Stimulated activated CD4-positive, alpha-beta T cell treated with anti-CD3 and anti-CD28 coated beads, TNF-alpha, amount 100 ng/mL, for 24 hours (primary cell): Measurements from ENCODE around the gene MADCAM1.

Experiments used
- DNase-seq, 3 experiments: peaks; one replicate each; pipeline ENCODE4 v3.0.0-alpha.2; 2020; ENCODE audit warnings: low read depth in 3 of 3

The MADCAM1 gene

DNA sequence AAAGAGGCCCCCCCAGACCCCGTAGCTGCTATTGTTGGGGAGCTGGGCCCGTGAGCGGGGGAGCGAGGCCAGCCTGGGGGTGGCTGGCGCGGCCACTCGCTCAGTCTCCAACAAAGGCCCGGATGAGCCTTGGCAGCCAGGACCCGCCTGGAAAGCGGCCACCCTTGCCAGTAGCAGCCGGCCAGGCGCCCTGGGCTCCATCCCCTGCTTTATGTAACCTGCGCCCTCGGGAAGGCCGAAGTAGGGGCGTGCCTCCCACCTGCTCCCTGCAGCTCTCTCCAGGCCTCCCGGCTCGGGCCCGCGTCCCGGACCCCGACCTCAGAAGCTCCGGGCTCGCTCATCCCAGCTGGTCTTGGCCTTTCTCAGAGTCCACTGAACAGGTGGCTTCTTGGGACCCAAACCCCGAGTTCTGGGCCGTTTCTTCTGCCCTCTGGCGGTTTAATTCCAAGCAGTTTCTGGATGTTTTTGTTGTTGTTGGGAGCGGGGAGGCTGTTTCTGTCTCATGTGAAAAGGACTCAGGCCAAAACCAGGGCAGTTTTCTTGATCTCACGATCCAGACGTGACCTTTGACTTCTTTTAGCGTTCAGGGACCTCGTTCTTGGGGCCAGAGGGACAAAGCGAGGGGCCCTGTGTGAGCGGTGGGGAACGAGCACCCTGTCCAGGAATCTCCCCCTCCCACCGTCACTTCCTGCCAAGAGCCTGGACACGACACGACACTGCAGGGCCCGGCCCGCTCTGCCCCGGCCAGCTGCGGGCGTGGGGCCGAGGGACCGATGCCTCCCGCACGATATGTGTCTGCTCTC lies 36.5 kb downstream of the MADCAM1 start:
- no peak for DNase-seq

DNA sequence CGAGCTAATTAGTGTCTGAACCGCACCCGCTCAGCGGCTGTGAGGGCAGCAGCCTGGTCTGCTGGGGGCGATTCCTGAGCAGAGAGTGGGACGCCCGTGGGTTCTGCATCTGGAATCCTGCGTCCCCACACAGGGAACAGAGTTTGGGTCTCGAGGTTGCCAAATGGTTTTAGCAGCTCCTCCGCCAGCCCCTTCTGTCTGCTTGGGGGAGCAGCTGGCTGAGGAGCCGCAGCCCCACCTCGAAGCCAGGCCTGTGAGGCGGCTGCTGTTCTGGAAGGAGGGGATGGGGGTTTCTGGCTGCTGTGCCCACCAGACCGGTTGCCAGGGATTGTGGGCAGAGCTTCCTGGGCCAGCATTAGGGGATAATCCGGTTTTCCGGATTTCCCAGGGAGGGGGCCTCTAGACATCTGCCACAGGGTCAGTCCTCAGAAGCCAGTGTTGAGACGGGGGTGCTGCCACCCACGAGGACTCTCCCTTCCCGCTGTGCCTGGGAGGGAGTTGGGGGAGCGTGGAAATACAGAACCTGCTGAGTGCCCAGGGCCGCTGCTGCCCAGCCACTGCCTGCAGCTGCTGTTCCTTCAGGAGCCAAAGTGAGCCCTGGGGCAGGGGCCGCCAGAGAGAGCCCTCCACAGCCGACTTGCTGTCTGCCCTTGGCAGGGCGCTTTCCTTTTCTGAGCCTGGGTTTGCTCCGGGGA lies 37.2 kb downstream of the MADCAM1 start:
- DNase-seq: no peak

DNA sequence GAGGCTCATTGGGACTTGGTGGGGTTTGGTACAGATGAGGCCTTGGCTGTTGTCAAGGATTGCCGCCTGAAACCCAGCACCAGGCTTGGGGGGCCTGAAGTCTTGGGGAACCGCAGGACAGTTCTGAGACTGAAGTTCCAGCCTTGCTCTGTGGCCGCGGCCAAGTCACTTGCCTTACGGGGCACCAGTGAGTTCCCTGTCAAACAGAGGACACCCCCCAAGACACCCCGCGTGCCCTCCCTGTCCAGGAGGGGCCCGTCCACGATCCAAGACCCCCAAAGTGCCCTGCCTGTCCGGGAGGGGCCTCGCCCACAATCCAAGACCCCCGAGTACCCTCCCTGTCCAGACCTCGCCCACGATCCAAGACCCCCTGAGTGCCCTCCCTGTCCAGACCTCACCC lies 37.8 kb downstream of the MADCAM1 start:
- DNase-seq: no peak

DNA sequence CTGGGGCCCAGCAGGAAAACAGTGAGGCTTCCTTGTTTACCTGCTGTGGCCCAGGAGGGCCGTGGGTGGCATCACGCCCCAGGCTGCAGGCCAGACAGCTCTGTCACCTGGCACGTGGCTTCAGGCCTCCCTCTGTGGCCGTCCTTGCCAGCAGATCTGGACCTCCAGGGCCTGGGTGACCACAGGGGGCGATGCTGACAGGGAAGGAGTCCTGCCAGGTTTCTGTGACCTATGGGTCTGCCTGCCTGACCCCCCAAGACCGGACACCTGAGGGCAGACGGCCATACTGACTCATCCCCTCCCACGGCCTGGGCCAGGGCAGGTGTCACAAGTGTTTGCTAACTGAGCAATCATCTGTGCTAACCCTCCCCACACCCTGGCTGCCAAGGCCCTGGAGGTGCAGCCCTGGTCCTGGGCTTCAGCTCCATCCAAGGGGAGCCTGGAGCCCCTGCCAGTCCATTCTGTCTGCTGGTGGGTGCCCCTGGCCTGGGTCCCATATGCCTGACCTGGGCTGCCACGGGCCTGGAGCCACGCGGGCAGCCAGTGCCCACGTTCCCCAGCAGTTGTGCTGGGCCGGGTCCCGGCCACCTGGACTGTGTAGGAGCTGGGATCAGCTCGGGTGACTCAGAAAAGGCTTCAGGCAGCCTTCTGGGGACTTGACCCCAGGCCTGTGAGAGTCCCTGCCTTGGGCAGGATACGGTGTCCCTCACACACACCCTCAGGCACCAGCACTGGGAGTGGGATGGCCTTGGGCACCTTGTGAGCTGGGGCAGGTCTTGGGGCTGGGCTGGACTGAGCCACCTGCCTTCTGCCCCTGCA lies 38.9 kb downstream of the MADCAM1 start:
- no peak for DNase-seq

DNA sequence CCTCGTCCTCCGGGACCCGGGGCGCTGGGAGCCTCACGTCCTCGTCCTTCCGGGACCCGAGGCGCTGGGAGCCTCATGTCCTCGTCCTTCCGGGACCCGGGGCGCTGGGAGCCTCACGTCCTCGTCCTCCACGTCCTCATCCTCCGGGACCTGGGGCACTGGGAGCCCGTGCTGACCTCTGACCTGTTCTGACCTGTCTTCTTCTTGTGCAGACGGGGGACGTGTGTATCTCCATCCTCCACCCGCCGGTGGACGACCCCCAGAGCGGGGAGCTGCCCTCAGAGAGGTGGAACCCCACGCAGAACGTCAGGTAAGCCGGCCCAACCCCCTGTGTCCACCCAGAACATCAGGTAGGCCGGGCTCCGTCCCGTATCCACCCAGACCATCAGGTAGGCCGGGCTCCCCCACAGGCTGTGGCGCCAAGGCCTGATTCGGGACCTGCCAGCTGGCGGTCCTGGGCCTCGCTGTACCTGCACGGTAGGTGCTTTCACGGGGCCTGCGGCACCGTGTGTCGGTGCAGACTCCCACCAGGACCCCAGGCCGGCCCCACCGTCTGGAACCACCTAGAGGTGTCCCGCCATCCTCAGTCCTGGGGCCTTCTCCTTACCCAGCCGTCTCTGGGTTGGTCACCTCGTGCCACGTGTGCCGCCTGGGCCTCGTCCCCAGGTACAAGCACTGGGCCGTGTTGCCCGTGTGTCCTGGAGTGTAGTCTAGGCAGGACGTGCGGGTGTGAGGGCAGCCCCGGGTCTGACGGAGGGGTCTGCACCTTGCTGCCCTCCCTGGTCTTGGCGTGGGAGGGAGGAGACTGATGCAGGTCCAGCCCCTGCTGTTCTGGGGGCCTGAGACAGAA lies 40.0 kb downstream of the MADCAM1 start:
- no peak for DNase-seq

DNA sequence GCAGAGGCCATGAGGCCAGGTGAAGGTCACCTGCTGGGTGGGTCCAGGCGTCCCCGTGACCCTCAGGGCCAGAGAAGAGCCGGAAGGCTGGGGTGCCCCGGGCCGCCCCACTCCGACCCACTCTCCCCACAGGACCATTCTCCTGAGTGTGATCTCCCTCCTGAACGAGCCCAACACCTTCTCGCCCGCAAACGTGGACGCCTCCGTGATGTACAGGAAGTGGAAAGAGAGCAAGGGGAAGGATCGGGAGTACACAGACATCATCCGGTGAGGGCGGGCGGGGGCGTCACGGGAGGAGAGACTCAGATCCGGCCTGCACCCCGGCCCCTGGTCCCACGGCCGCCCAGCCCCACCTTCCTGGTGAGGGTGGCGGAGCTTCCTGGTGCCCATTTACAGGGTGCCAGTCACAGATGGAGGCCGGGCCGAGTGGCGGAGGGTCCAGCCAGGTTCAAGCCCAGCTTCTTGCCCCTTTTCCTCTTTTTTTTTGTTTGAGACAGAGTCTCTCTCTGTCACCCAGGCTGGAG lies 40.7 kb downstream of the MADCAM1 start:
- DNase-seq: no peak

DNA sequence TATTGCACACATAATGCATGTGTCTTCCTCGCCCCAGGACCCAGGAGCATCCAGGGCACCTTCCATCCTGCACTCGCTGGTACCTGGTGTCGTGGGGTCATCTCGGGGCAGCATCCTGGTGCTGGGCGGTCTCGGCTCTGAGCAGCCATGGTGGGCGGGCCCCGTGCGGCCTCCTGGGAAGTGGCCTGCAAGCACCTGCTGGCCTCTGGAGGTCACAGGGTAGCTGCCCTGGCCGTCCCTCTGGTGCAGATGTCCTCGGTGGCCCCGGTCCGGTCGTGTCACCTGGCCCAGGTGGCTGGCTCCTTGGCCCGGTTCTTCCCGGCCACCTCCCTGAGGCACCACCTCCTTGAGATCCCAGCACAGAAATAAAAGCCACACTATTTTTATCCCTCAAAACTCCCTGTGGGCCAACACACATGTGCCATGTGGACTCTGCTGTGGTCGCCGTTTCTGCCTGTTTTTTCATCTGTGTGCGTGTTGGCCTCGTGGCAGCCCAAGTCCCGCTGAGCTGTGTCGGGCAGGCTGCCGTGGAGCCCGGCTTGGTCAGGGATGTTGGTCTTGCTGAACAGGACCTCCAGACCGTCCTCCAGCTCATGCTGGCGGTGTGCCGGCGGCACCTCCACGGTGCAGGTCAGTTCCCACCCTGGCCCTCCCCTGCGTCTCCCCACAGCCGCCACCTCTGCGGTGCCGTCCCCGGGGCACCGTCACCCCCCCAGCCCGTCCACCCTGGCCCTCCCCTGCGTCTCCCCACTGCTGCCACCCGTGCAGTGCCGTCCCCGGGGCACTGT lies 42.5 kb downstream of the MADCAM1 start:
- DNase-seq: no peak

DNA sequence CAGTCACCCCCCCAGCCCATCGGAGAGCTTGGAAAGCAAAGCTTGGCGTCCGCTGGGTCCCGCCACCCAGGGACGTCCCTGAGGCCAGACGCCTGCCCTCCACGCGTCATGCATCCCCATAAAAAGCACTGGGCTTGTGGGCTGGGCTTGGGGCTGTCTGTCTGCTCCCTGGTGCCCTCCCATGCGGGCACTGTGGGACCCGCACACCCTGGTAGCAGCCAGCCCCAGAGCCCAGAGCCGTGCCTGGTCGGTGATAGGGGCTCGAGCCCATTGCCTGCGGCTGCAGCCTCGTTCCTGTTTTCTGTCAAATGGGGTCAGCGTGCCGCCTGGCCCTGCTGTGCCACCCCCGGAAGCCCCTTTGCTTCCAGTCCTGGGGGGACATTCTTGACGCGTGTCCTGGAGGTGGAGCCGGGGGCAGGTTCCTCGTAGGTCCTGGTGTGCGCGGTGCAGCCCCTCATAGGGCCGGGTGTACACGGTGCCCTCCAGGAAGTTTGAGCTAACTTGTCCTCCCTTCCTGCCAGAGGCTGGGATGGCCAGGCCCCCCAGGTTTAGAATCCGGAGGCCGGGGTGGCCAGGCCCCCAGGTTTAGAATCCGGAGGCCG lies 43.2 kb downstream of the MADCAM1 start:
- no peak for DNase-seq

DNA sequence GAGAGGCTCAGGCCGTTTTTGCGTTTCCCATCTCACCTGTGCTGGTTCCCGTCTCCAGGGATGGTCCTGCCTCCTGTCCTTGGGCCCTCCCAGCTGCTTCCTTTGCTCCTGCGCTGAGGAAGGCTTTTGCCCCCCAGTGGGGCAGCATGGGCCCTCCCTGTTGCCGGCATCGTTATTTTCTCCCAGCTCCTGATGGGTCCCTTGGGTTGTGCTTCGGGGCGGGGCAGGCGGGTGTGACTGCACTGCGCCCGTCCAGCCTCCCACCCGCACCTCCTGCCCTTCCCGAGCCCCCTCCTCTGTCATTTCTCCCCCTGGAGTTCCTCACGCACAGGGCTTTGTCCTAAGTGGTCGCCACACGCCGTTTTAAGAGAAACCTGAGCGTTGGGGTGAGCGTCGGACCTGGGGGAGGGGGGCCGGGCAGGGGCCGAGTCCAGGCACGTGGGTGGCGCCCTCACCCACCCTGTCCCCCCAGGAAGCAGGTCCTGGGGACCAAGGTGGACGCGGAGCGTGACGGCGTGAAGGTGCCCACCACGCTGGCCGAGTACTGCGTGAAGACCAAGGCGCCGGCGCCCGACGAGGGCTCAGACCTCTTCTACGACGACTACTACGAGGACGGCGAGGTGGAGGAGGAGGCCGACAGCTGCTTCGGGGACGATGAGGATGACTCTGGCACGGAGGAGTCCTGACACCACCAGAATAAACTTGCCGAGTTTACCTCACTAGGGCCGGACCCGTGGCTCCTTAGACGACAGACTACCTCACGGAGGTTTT lies 44.8 kb downstream of the MADCAM1 start:
- no peak for DNase-seq

DNA sequence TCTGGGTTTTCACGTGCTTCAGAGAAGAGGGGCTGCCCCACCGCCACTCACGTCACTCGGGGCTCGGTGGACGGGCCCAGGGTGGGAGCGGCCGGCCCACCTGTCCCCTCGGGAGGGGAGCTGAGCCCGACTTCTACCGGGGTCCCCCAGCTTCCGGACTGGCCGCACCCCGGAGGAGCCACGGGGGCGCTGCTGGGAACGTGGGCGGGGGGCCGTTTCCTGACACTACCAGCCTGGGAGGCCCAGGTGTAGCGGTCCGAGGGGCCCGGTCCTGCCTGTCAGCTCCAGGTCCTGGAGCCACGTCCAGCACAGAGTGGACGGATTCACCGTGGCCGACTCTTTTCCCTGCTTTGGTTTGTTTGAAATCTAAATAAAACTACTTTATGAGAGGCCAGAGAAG lies 45.4 kb downstream of the MADCAM1 start:
- DNase-seq: no peak

DNA sequence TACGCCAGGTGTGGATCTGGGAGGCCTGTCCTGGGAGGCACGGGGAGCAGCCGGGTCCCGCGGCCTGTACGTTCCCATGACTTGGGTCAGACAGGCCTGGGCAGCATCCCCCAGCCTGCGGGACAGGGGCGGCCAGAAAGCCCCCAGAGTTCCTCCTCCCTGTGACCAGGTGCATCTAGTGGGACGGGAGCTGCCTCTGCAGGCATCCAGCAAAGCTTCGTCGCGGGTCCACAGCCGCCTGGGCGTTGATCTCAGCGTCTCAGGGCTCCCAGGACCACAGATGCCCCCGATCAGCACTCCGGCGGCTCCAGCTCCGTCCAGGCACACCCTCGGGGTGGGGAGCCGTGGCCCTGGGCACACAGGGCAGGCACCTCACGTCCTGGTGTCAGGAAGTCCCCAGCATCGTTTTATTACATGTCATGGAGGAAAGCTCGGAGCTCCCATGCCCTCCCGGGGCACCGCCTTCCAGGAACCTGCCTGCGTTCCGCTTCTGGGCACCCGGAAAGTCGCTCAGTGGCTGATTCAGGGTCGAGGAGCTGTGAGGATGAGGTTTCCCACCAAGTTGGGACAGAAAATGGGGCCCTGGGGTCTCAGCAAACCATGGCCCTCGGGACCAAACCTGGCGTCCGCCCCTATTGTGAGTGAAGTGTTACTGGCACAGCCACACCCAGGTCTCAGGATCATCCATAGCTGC lies 46.0 kb downstream of the MADCAM1 start:
- no peak for DNase-seq

DNA sequence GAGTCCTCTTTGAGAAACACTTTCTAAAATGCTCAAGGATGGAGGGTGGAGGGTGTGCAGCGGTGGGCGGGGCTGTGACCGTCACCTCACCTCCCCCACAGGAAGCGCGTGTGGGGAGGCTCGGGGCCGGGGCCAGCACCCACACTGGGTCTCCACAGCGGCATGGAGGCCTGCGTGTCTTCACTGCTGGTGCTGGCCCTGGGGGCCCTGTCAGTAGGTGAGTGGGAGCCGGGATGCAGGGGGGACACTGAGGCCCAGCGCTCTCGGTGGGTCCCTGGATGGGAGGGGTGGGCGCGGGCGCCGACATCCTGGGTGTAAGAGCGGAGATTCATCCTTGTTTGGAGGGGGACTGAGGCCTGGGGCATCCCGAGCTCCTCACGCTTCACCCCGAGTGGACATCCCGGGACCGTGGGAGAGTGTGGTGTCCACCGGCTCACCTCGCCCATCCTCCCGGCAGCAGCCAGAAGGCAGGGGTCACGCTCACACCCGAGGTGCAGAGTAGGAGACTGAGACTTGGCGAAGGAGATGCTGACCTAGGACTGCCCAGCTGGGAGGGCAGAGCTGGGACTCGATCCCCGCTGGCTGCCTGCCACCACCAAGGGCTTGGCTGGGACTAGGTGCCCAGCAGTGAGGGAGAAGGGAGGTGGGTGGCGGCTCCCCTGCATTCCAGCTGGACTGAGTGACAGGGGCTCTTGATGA lies 47.8 kb downstream of the MADCAM1 start, which contains the start of gene GZMM:
Gene GZMM, plus strand, starts transcription at position 144 of the 699 bp plus-strand sequence. Its CDS starts 19 bp downstream, at position 163.
- DNase-seq: peak; percentile 35 to 72 (median 52)

DNA sequence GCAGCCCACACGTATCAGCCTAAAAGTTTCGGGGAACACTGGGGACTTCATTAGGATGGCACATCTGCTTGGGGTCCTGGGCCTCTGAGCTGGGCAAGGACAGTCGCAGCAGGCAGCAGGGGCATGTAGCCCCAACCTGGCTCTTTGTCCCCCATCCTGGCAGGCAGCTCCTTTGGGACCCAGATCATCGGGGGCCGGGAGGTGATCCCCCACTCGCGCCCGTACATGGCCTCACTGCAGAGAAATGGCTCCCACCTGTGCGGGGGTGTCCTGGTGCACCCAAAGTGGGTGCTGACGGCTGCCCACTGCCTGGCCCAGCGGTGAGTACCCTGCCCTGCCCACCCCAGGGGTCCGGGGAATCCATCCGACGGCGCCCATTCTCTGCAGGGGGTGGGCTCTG lies 50.8 kb downstream of the MADCAM1 start:
- DNase-seq: no peak

DNA sequence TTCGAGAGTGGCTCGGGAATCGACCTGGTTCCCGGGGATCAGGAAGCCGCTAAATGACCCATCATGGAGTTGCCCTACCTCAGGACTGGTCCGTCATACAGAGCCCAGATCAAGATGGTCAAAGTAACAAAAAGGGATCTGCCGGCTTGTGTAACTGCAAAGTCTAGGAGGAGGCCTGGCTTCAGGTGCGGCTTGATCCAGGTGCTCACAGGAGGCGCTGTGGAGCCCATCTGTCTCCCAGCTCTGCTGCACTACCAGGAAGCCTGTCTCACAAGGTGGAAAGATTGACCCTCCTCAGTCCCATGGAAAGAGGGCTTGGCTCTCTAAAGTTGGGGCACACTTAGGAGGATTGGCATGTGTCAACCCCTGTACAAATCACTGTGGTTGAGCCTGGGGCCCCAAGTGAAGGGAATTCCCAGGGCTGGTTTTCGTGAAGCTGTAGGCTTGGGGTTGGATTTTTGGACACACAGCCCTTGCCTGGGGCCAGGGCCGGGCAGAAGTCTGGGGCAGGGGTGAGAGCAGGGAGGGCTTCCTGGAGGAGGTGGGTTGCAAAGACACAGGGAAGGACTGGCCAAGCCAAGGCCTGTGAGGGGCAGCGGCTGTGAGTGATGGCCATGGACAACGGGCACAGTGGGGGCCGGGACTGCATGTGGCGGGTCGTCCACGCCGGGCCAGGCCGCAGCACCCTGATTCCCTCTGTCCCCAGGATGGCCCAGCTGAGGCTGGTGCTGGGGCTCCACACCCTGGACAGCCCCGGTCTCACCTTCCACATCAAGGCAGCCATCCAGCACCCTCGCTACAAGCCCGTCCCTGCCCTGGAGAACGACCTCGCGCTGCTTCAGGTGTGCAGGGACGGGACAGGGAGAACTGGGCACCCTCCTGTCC lies 51.8 kb downstream of the MADCAM1 start:
- no peak for DNase-seq

DNA sequence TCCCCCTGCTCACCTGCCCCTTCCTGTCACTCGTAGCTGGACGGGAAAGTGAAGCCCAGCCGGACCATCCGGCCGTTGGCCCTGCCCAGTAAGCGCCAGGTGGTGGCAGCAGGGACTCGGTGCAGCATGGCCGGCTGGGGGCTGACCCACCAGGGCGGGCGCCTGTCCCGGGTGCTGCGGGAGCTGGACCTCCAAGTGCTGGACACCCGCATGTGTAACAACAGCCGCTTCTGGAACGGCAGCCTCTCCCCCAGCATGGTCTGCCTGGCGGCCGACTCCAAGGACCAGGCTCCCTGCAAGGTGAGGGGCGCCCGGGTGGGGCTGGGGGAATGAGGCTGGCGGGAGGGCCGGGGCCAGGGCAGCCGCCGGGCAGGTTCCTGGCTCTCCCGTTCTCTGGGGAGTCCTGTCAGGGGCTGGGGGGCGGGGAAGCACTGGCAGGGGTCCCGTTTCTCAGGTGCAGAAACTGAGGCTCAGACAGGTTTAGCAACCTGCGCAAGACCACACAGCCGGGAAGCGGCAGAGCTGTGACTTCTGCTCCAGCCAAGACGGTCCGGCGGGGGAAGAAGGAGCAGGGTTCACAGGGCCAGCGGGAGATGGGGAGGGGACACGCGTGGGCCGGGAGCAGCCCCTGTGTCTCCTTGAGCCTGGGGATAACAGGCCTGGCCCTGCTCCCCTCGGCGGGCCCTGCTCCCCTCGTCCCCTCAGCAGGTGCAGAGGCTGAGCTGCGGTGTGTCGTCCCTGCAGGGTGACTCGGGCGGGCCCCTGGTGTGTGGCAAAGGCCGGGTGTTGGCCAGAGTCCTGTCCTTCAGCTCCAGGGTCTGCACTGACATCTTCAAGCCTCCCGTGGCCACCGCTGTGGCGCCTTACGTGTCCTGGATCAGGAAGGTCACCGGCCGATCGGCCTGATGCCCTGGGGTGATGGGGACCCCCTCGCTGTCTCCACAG lies 52.9 kb downstream of the MADCAM1 start:
- DNase-seq: no peak

DNA sequence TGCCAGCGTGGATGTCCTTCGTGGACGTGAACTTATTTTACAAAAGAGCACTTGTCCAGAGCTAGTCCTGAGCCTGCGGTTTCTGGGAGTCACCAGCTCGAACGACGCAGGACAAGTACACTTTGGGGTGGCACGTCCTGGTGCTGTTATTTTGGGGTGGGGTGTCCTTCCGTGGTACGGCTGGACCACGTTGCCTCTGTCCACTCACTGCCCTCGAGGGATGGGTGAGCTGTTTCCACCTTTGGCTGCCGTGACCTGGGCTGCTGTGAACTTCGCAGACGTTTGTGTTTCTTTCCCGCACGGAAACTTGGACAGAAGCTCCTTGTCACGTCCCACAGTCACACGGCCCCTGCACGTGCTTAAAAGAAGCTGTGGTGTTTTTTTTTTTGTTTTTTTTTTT lies 58.5 kb downstream of the MADCAM1 start:
- DNase-seq: no peak
